B cell (primary cell): Measurements from ENCODE around the gene ANKFY1.

Experiments
- CTCF ChIP-seq: fragments of 200-600 bp; IDR thresholded peaks from one replicate; pipeline ENCODE4 v1.8.0; 2022; ENCODE audit warnings: antibody characterized with exemption, mild to moderate bottlenecking
- EZH2 ChIP-seq: IDR thresholded peaks from 2 replicates; pipeline ENCODE4 v1.6.1; 2012; ENCODE audit warnings: borderline replicate concordance, low read depth, mild to moderate bottlenecking, moderate library complexity, low read length; ENCODE audit not compliant: insufficient read depth, poor library complexity, severe bottlenecking

DNA sequence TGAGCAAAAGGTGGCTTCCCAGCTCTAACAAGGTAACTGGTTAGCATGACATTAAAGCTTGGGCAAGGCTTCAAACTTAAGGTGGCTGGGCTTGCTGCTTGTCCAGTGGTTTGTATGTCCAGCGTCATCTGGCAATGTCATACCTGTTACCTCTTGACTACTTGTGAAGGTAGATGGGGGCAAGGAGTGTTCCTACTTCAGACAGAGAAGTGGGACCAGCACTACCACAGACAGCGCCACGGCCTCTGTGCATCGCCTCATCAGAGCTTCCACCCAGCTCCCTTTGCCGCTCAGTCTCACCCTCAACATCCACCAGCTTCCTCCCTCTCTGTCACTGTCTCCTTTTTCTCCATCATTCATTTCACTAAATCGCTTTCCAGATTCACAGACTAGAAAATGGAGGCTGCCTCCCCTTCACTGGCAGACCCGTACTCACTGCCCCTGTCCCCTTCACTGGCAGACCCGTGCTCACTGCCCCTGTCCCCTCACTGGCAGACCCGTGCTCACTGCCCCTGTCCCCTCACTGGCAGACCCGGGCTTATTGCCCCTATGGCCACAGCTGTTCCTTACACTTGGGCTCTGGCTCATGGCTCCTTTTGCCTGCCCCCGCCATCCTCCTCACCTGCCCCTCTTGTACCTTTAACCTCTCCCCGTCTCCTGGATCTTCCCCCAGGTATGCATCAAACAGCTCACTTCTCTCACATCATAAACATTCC, 106.0 kb downstream of the ANKFY1 start:
- no peak for TF ChIP-seq CTCF
- TF ChIP-seq EZH2 = no peak
